Osteoblast (primary cell): ENCODE results near the gene FFAR1. TPM values are rescaled to one million over a fixed set of nuclear protein-coding genes. Genes with fewer than 3 reads are reported as not detected.

Source experiments
- DNase-seq: peaks from one replicate; pipeline ENCODE4 v3.0.0; 2011; ENCODE audit warnings: low spot score, mixed read lengths; ENCODE audit not compliant: insufficient read length; ENCODE audit errors: missing footprints
- H2AFZ ChIP-seq: 2 replicates; pipeline ENCODE4 v1.6.0; 2011; ENCODE audit warnings: mild to moderate bottlenecking, low read length
- H3K27ac ChIP-seq: 2 replicates; pipeline ENCODE4 v1.5.1; 2011; ENCODE audit warnings: mild to moderate bottlenecking, low read depth, low read length, moderate library complexity
- H3K27me3 ChIP-seq: 2 replicates; pipeline ENCODE4 v1.6.0; 2012; ENCODE audit warnings: mild to moderate bottlenecking, control low read depth, inconsistent platforms, low read length, moderate library complexity; ENCODE audit not compliant: insufficient read depth
- H3K36me3 ChIP-seq: 2 replicates; pipeline ENCODE4 v1.5.1; 2011; ENCODE audit warnings: mild to moderate bottlenecking, low read length, control low read depth, moderate library complexity; ENCODE audit not compliant: insufficient read depth
- H3K4me1 ChIP-seq: 2 replicates; pipeline ENCODE4 v1.5.1; 2011; ENCODE audit warnings: mild to moderate bottlenecking, low read length, control low read depth, moderate library complexity; ENCODE audit not compliant: insufficient read depth
- H3K4me2 ChIP-seq: 2 replicates; pipeline ENCODE4 v1.6.0; 2011; ENCODE audit warnings: mild to moderate bottlenecking, low read length; ENCODE audit not compliant: insufficient read depth
- H3K4me3 ChIP-seq: fragments of 200-600 bp; sonication (generic); 3 replicates; pipeline ENCODE4 v1.5.1; 2012; ENCODE audit warnings: mild to moderate bottlenecking, low read length, inconsistent platforms; ENCODE audit not compliant: insufficient read depth
- H3K79me2 ChIP-seq: 2 replicates; pipeline ENCODE4 v1.6.0; 2012; ENCODE audit warnings: mild to moderate bottlenecking, low read length, control low read depth, inconsistent platforms; ENCODE audit not compliant: insufficient read depth
- H3K9me3 ChIP-seq: 2 replicates; pipeline ENCODE4 v1.5.1; 2011; ENCODE audit warnings: low read depth, low read length, control low read depth
- H4K20me1 ChIP-seq: 2 replicates; pipeline ENCODE4 v1.6.0; 2012; ENCODE audit warnings: mild to moderate bottlenecking, low read length, control low read depth; ENCODE audit not compliant: insufficient read depth
- CTCF ChIP-seq: IDR thresholded peaks from 2 replicates; pipeline ENCODE4 v1.5.1; 2011; ENCODE audit warnings: mild to moderate bottlenecking, low read depth, low read length, moderate library complexity; ENCODE audit errors: extremely low read depth
- total RNA-seq: library from RNA; depleted of rRNA; stranded (reverse); fragments of >200 nt; gene quantifications from 2 replicates; pipeline ENCODE4 v1.2.3, GENCODE V29; 2012

The FFAR1 gene
- total RNA-seq, 1 donor: not detected

DNA sequence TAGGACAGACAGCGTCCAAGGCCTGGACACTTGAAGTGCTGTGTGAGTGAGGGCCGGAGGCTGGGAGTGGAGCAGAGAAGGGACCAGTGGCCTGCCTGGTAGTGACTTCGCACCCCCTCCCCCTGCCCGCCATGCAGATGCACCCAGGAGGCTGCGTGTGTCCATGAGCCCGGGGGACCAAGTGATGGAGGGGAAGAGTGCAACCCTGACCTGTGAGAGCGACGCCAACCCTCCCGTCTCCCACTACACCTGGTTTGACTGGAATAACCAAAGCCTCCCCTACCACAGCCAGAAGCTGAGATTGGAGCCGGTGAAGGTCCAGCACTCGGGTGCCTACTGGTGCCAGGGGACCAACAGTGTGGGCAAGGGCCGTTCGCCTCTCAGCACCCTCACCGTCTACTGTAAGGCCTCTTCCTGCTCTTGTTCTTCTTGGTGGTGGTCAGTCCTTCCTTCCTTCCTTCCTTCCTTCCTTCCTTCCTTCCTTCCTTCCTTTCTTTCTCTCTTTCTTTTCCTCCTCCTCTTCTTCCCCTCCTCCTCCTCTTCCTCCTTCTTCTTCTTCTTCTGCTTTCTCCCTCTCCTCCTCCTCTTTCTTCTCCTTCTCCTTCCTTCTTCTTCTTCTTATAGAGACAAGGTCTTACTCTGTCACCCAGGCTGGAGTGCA lies 6.0 kb upstream of the FFAR1 start:
- Histone ChIP-seq H3K4me3 (no peak overlapping the region), H4K20me1 (no peaks in the 10 kb centered on the region), H3K4me2 (no peak overlapping the region), H3K27me3 (peaks cover 6% of the 10 kb centered on the region), H3K27ac (no peak overlapping the region), H3K79me2 (no peaks in the 10 kb centered on the region), H3K36me3 (no peaks in the 10 kb centered on the region), H2AFZ (no peak overlapping the region), H3K4me1 (no peaks in the 10 kb centered on the region), H3K9me3 (no peaks in the 10 kb centered on the region)
- DNase-seq: no peak
- TF ChIP-seq CTCF: no peak

- H3K9me3 ChIP-seq: no peaks in the 10 kb centered on the region
- TF ChIP-seq CTCF: no peak
- no peak overlapping the region for H3K27ac ChIP-seq
- no peaks in the 10 kb centered on the region for H4K20me1 ChIP-seq
- no peak overlapping the region for H3K4me2 ChIP-seq
- H3K27me3 ChIP-seq: peaks cover 6% of the 10 kb centered on the region
- H3K79me2 ChIP-seq: no peaks in the 10 kb centered on the region
- DNase-seq: no peak
- H3K36me3 ChIP-seq: no peaks in the 10 kb centered on the region
- H3K4me1 ChIP-seq: no peaks in the 10 kb centered on the region
- no peak overlapping the region for H2AFZ ChIP-seq
- H3K4me3 ChIP-seq: no peak overlapping the region
Observed at GRCh38 chr19:35342430-35342829, 5.3 kb upstream of the FFAR1 start.

GRCh38 chr19:35344511-35345031 lies 3.1 kb upstream of the FFAR1 start:
- Histone ChIP-seq H3K4me3 (no peak overlapping the region), H3K4me1 (no peaks in the 10 kb centered on the region), H3K4me2 (no peak overlapping the region), H3K79me2 (no peaks in the 10 kb centered on the region), H3K27ac (no peak overlapping the region), H3K9me3 (no peaks in the 10 kb centered on the region), H4K20me1 (no peaks in the 10 kb centered on the region), H3K27me3 (peaks cover 5% of the 10 kb centered on the region), H2AFZ (no peak overlapping the region), H3K36me3 (no peaks in the 10 kb centered on the region)
- no peak for TF ChIP-seq CTCF
- no peak for DNase-seq

DNA sequence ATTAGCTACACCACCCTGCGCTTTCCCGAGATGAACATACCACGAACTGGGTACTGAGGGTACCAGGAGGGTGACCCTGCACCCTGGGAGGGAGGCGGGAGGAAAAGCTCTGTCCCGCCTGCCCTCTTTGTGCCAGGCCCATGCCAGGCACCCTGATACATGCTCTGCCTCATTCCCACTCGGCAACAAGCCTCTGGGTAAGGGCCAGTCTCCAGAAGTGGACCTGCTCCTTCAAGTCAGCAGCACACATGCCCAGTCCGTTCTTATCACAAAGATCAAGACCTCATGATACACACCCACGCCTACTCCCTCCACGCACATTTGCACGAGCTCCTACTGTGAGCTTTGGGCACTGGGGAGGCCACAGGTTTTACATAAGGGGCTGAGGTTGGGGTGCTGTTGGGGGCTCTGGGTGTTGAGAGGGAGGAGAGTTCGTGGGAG lies 2.0 kb upstream of the FFAR1 start:
- Histone ChIP-seq H3K36me3 (no peaks in the 10 kb centered on the region), H3K27ac (no peak overlapping the region), H2AFZ (no peak overlapping the region), H3K4me2 (no peak overlapping the region), H3K27me3 (no peaks in the 10 kb centered on the region), H3K4me1 (no peaks in the 10 kb centered on the region), H4K20me1 (no peaks in the 10 kb centered on the region), H3K4me3 (no peak overlapping the region), H3K79me2 (no peaks in the 10 kb centered on the region), H3K9me3 (no peaks in the 10 kb centered on the region)
- DNase-seq: no peak
- no peak for TF ChIP-seq CTCF
